GM21723 (cell line): ENCODE data around the gene SEC24D.
A peak's percentile ranks its signal among the peaks of the same experiment; 100 is the strongest.

Source experiments
- ATAC-seq: cut with Tn5 transposase; IDR thresholded peaks from one replicate; pipeline ENCODE4 v1.9.1; 2021; ENCODE audit warnings: mild to moderate bottlenecking, moderate library complexity; ENCODE audit not compliant: unreplicated experiment

The SEC24D gene

GRCh38 chr4:118727360-118727759, 108.6 kb downstream of the SEC24D start:
- no peak for ATAC-seq

GRCh38 chr4:118723369-118723768, 112.6 kb downstream of the SEC24D start:
- ATAC-seq: no peak

- ATAC-seq: no peak
Observed at GRCh38 chr4:118721752-118722151, 114.2 kb downstream of the SEC24D start.

- no peak for ATAC-seq
Observed at GRCh38 chr4:118718511-118719170, 117.3 kb downstream of the SEC24D start.

- ATAC-seq: no peak
Observed at GRCh38 chr4:118716304-118716703, 119.6 kb downstream of the SEC24D start.

GRCh38 chr4:118714682-118715081, 121.2 kb downstream of the SEC24D start:
- no peak for ATAC-seq

GRCh38 chr4:118712872-118713271, 123.1 kb downstream of the SEC24D start:
- no peak for ATAC-seq

GRCh38 chr4:118711052-118711451, 124.9 kb downstream of the SEC24D start:
- ATAC-seq: no peak

GRCh38 chr4:118703118-118703517, 132.8 kb downstream of the SEC24D start:
- no peak for ATAC-seq

- ATAC-seq: peak; percentile 100
Observed at GRCh38 chr4:118684873-118685811, 150.8 kb downstream of the SEC24D start, which contains the start of gene METTL14. Gene METTL14 (plus strand): TSS chr4:118685392. CDS start chr4:118685535, 143 bp downstream.

GRCh38 chr4:118683513-118683912, 152.4 kb downstream of the SEC24D start:
- no peak for ATAC-seq

GRCh38 chr4:118682928-118683327, 153.0 kb downstream of the SEC24D start:
- ATAC-seq: no peak

GRCh38 chr4:118680808-118681207, 155.1 kb downstream of the SEC24D start:
- no peak for ATAC-seq

GRCh38 chr4:118676128-118676527, 159.8 kb downstream of the SEC24D start:
- ATAC-seq: no peak
